ENCODE measurements around the gene KIF26A. TPM values are rescaled to one million over a fixed set of nuclear protein-coding genes. Genes with fewer than 3 reads are reported as not detected.
A peak's percentile ranks its signal among the peaks of the same experiment; 100 is the strongest.

Gene KIF26A
- total RNA-seq, 1 donor from 2014 or later: 1.4 TPM

DNA sequence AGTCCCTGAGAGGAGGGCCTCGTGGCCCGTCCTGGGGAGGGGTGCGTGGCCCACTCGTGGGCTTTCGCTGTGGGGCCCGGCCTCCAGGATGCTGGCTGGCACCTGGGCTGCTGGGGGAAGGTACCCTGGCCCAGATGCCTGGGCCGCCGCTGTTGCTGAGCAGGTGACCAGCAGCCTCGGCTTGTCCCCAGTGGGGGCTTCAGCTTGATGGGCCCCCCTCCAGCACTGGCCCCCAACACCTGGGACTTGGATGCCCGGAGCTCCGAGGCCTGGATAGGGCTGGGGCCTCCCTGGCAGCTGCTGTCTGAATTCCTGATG lies 10.8 kb downstream of the KIF26A start:
- Histone ChIP-seq H4K20me1 (ENCODE audit: insufficient read depth, low read length) (no peaks in the 10 kb centered on the region), H3K27me3 (ENCODE audit: insufficient read depth, low read length) (no peaks in the 10 kb centered on the region), H3K27ac (ENCODE audit: low read depth, low read length) (no peak overlapping the region), H3K9ac (ENCODE audit: low read length) (no peak overlapping the region), H3K79me2 (ENCODE audit: insufficient read depth, low read length) (no peaks in the 10 kb centered on the region), H3K36me3 (ENCODE audit: insufficient read depth, low read length) (no peaks in the 10 kb centered on the region), H3K4me2 (ENCODE audit: low read length) (no peak overlapping the region), H3K4me1 (ENCODE audit: insufficient read depth, low read length) (peaks cover 4% of the 10 kb centered on the region), H3K4me3 (ENCODE audit: insufficient read depth, low read depth, low read length) (no peak overlapping the region), H2AFZ (ENCODE audit: low read depth, low read length) (no peak overlapping the region), H3K9me3 (ENCODE audit: insufficient read depth, low read depth, low read length) (no peaks in the 10 kb centered on the region)
- DNase-seq (ENCODE audit: low read depth): no peak
- no peaks in the 10 kb centered on the region for H3K9me3 Mint-ChIP-seq (ENCODE audit: unreplicated experiment)
- H3K27me3 Mint-ChIP-seq (ENCODE audit: low read depth, unreplicated experiment): peaks cover 15% of the 10 kb centered on the region
- H3K36me3 Mint-ChIP-seq (ENCODE audit: low read depth, unreplicated experiment): no peaks in the 10 kb centered on the region
- H3K4me1 Mint-ChIP-seq (ENCODE audit: low read depth, unreplicated experiment): peaks cover 2% of the 10 kb centered on the region
- no peak for FAIRE-seq
- TF ChIP-seq EZH2 (IDR thresholded peaks at IDR 0.05; ENCODE audit: insufficient read depth, low read length): no peak
- TF ChIP-seq, protein P1, sequence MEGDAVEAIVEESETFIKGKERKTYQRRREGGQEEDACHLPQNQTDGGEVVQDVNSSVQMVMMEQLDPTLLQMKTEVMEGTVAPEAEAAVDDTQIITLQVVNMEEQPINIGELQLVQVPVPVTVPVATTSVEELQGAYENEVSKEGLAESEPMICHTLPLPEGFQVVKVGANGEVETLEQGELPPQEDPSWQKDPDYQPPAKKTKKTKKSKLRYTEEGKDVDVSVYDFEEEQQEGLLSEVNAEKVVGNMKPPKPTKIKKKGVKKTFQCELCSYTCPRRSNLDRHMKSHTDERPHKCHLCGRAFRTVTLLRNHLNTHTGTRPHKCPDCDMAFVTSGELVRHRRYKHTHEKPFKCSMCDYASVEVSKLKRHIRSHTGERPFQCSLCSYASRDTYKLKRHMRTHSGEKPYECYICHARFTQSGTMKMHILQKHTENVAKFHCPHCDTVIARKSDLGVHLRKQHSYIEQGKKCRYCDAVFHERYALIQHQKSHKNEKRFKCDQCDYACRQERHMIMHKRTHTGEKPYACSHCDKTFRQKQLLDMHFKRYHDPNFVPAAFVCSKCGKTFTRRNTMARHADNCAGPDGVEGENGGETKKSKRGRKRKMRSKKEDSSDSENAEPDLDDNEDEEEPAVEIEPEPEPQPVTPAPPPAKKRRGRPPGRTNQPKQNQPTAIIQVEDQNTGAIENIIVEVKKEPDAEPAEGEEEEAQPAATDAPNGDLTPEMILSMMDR (IDR thresholded peaks at IDR 0.05; ENCODE audit: insufficient read depth, low read depth, low read length): no peak
- no peak overlapping the region for H3K4me3 Mint-ChIP-seq (ENCODE audit: unreplicated experiment)
- H3K27ac Mint-ChIP-seq (ENCODE audit: unreplicated experiment): no peak overlapping the region

DNA sequence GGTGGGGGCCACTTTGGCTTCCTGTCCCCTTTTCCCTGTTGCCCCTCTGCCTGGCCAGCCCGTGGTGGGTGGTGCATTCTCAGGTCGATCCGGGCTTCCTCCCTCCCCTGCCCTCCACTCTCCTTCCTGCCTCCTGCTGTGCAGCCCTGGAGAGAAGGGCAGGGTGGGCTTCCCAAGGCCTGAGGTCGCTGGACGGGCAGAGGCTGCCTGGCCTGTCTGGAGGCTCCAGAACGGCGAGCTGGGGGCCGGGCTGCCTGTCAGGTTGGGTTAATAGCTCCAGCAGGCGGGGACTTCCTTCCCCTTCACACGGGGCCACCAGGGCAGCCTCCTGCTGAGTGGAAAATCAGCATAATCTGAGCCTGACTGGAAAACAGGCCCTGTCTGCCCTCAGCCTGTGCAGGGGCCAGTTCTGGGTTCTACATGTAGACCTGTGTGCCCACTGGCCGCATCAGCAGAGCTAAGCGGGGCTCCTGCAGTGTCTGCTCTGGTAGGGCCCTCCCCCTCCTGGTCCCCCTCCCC lies 11.3 kb downstream of the KIF26A start:
- no peak for FAIRE-seq
- no peak overlapping the region for H3K27ac ChIP-seq (ENCODE audit: low read depth, low read length)
- H3K27ac Mint-ChIP-seq (ENCODE audit: unreplicated experiment): no peak overlapping the region
- H3K9ac ChIP-seq (ENCODE audit: low read length): no peak overlapping the region
- H4K20me1 ChIP-seq (ENCODE audit: insufficient read depth, low read length): no peaks in the 10 kb centered on the region
- no peak overlapping the region for H3K4me2 ChIP-seq (ENCODE audit: low read length)
- no peaks in the 10 kb centered on the region for H3K36me3 Mint-ChIP-seq (ENCODE audit: low read depth, unreplicated experiment)
- H3K4me3 Mint-ChIP-seq (ENCODE audit: unreplicated experiment): no peak overlapping the region
- H3K9me3 ChIP-seq (ENCODE audit: insufficient read depth, low read depth, low read length): no peaks in the 10 kb centered on the region
- peaks cover 2% of the 10 kb centered on the region for H3K4me1 Mint-ChIP-seq (ENCODE audit: low read depth, unreplicated experiment)
- no peak overlapping the region for H3K4me3 ChIP-seq (ENCODE audit: insufficient read depth, low read depth, low read length)
- TF ChIP-seq, protein P1 (IDR thresholded peaks at IDR 0.05; ENCODE audit: insufficient read depth, low read depth, low read length): no peak
- TF ChIP-seq EZH2 (IDR thresholded peaks at IDR 0.05; ENCODE audit: insufficient read depth, low read length): no peak
- H3K36me3 ChIP-seq (ENCODE audit: insufficient read depth, low read length): no peaks in the 10 kb centered on the region
- H3K27me3 ChIP-seq (ENCODE audit: insufficient read depth, low read length): no peaks in the 10 kb centered on the region
- H3K9me3 Mint-ChIP-seq (ENCODE audit: unreplicated experiment): no peaks in the 10 kb centered on the region
- no peaks in the 10 kb centered on the region for H3K79me2 ChIP-seq (ENCODE audit: insufficient read depth, low read length)
- peak; percentile 3 for DNase-seq (ENCODE audit: low read depth)
- H2AFZ ChIP-seq (ENCODE audit: low read depth, low read length): no peak overlapping the region
- peaks cover 4% of the 10 kb centered on the region for H3K4me1 ChIP-seq (ENCODE audit: insufficient read depth, low read length)
- H3K27me3 Mint-ChIP-seq (ENCODE audit: low read depth, unreplicated experiment): peaks cover 10% of the 10 kb centered on the region

GRCh38 chr14:104150136-104151025 lies 12.0 kb downstream of the KIF26A start:
- Histone ChIP-seq H3K9ac (ENCODE audit: low read length) (no peak overlapping the region), H3K4me2 (ENCODE audit: low read length) (no peak overlapping the region), H3K9me3 (ENCODE audit: insufficient read depth, low read depth, low read length) (no peaks in the 10 kb centered on the region), H2AFZ (ENCODE audit: low read depth, low read length) (no peak overlapping the region), H3K27ac (ENCODE audit: low read depth, low read length) (no peak overlapping the region), H3K4me3 (ENCODE audit: insufficient read depth, low read depth, low read length) (no peak overlapping the region), H3K27me3 (ENCODE audit: insufficient read depth, low read length) (no peaks in the 10 kb centered on the region), H3K79me2 (ENCODE audit: insufficient read depth, low read length) (no peaks in the 10 kb centered on the region), H4K20me1 (ENCODE audit: insufficient read depth, low read length) (no peaks in the 10 kb centered on the region), H3K4me1 (ENCODE audit: insufficient read depth, low read length) (peaks cover 4% of the 10 kb centered on the region), H3K36me3 (ENCODE audit: insufficient read depth, low read length) (no peaks in the 10 kb centered on the region)
- Mint-ChIP-seq H3K9me3 (ENCODE audit: unreplicated experiment) (no peaks in the 10 kb centered on the region), H3K36me3 (ENCODE audit: low read depth, unreplicated experiment) (no peaks in the 10 kb centered on the region), H3K4me3 (ENCODE audit: unreplicated experiment) (no peak overlapping the region), H3K4me1 (ENCODE audit: low read depth, unreplicated experiment) (peaks cover 2% of the 10 kb centered on the region), H3K27me3 (ENCODE audit: low read depth, unreplicated experiment) (peaks cover 6% of the 10 kb centered on the region), H3K27ac (ENCODE audit: unreplicated experiment) (no peak overlapping the region)
- TF ChIP-seq, protein P1 (IDR thresholded peaks at IDR 0.05; ENCODE audit: insufficient read depth, low read depth, low read length): no peak
- no peak for TF ChIP-seq EZH2 (IDR thresholded peaks at IDR 0.05; ENCODE audit: insufficient read depth, low read length)
- DNase-seq (ENCODE audit: low read depth) (peak; percentile 16), FAIRE-seq (no peak)

Measured in astrocyte (in vitro differentiated cells and primary cell).